GM19372 (cell line): ENCODE results near the gene CCNG1.
"Not testable (repeated sequence)": the region's sequence is repeated elsewhere in the genome, so short reads cannot be mapped to it uniquely, and the experiment has no call there.

Experiments
- ATAC-seq: cut with Tn5 transposase; IDR thresholded peaks from one replicate; pipeline ENCODE4 v1.9.1; 2021; ENCODE audit warnings: mild to moderate bottlenecking, low read depth, moderate library complexity; ENCODE audit not compliant: unreplicated experiment

CCNG1 gene

DNA sequence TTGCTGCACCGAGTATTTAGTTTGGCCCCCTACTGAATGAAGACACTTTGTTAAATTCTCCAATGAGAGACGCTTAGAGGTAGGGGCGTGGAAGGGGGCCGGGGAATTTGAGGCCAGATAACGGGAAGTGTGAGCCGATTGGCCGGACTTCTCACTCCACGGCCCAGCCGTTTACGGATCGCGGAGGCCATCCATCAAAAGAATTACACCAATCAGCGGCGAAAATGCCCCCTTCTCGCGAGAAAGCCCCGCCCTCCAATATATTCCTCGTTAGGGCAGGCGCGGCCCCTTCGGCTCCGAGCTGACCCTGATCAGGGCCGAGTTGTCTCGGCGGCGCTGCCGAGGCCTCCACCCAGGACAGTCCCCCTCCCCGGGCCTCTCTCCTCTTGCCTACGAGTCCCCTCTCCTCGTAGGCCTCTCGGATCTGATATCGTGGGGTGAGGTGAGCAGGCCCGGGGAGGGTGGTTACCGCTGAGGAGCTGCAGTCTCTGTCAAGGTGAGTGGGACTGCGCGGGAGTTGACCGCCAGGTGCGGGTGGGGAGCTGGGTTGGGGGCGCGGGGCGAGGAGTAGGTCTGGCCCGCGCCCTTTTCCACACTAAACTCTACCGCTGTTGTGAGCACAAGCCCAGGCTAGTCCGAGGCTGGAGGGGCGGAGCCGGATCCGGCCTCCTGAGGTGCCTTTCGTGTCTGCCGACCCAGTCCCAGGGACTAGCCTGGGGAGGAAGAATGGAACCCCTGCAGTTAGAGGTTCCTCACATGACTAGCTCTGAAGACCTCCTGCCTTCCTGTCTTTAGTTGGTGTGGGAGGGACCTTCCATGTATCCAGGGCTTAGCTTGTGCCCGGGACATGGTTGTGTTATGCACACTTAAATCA is at the start of gene CCNG1:
Gene CCNG1 (plus strand): TSS at position 287 of the 874 bp plus-strand sequence. CDS start 1,662 bp downstream, outside the sequence.
- ATAC-seq = peak; percentile 94

DNA sequence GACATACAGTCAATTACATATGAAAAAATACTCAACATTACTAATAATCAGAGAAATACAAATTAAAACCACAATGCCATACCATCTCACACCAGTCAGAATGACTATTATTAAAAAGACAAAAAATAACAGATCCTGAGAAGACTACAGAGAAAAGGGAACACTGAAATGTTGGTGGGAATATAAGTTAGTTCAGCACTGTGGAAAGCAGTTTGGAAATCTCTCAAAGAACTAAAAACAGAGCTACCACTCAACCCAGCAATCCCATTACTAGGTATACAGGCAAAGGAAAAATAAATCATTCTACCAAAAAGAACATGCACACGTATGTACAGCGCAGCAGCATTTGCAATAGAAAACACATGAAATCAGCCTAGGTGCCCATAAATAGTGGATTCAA is 41.6 kb upstream of the CCNG1 start:
- ATAC-seq = no peak

DNA sequence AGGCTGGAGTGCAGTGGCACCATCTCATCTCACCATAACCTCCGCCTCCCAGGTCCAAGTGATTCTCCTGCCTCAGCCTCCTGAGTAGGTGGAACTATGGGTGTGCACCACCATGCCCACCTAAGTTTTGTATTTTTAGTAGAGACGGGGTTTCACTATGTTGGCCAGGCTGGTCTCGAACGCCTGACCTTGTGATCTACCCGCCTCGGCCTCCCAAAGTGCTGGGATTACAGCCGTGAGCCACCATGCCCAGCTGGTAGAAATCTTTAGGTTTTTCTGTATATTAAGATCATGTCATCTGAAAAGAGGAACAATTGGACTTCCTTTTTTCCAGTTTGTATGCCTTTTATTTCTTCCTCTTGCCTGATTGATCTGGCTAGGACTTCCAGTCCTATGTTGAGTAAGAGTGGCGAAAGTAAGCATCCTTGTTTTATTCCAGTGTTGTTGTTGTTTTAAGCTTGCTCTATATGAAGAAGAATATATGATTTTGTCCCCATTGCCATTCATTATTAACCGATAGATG is 40.5 kb upstream of the CCNG1 start:
- not testable (repeated sequence) for ATAC-seq

DNA sequence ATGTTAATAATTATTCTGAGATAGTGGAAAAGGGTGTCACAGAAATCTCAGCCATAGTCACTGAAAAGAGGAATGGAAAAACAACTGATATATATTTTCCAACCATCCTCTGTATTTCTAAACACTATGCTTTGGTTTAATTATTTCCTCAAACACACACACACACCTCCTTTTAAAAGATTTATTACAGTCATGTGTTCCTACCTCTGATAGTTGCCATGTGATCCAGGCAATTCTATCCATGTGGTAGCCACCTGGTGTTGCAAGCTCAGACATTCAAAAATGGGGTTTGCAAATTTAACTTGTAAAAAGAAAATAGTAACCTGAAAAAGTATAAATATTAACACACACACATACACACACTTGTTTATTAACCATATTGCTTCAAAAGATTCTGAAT is 40.0 kb upstream of the CCNG1 start:
- ATAC-seq = no peak

- no peak for ATAC-seq
Measured at GRCh38 chr5:163399923-163400322, 37.5 kb upstream of the CCNG1 start.

DNA sequence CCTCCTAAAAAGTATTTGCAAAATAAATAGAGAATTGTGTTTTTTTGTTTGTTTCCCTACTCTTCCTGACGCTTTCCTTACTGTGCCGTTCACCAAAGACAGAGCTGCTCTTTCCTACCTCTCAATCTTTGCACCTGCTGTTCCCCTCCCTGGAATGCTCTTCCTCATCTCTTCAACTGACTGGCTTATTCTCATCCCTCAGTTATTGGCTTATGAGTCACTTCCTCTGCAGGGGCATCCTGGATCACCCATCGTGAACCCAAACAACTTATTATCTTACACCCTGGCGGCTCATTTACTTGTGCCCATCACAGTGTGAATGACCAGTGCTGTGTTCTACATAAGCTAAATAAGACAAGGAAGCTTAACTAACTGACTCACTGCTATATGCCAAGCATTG is 36.1 kb upstream of the CCNG1 start:
- no peak for ATAC-seq

GRCh38 chr5:163402007-163402406 is 35.4 kb upstream of the CCNG1 start:
- ATAC-seq = no peak

- ATAC-seq = no peak
Measured at GRCh38 chr5:163404364-163405173, 32.8 kb upstream of the CCNG1 start.

GRCh38 chr5:163407034-163407655 is 30.2 kb upstream of the CCNG1 start:
- peak; percentile 78 for ATAC-seq

DNA sequence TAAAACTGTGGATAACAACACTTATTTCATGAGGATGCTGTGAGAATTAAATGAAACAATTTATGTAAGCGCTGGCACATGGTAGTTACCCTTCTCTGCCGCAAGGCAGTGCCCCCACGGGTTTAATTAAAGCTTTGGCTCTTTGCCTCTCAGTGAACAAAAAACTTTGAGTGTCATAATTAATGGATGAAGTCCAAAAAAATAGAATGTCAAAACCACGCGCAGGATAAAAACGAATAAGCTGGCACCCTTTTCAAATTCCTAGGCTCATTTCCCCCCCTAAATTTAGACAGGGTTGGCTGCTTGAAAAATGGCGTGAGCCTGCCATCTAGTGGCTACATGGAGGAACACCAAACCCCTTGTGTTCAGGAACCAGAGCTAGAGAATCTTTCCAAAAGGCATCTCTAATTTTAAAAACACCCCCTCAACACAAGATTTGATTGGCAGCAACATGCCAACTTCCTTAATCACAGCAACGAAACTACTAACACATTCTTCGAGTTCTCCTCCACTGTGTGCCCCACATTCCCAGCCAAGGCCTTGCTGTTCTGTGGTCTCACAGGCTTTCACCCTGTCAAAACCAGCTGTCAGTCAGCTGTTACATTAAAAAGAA is 29.0 kb upstream of the CCNG1 start:
- ATAC-seq = peak; percentile 62

DNA sequence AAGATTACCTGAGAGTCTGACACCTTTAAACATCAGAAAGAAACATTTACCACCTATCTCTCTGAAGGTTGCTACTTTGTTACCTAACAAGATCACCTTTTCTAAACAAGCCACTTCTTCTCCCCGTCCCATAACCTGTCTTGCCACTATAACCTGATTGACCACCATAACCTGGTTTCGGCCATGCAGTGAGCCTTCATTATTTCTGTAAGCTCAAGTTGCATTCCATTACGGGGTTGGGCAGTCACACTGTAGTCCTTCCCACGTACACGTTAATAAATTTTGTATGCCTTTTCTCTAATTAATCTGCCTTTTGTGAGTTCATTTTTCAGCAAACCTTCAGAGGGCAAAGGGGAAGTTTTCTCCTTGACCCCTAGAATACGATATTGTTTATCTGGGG is 28.0 kb upstream of the CCNG1 start:
- no peak for ATAC-seq

DNA sequence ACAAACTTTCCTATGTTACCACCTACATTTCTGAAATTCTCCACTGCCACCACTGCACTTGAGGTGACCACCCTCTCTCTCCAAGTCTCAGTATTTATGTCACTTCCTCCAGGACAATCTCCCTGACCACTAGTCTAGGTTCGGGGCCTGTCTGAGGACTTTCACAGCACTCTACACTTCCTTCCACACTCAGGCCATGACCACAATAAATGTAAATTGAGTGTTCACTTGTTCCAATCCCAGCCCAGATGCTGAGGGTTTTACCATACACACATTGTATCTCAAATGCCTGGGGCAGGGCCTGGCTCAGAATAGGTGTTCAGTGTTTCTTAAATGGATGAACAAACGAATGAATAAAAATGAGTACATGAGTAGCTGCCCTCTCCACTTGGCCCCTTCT is 26.9 kb upstream of the CCNG1 start:
- ATAC-seq = no peak

DNA sequence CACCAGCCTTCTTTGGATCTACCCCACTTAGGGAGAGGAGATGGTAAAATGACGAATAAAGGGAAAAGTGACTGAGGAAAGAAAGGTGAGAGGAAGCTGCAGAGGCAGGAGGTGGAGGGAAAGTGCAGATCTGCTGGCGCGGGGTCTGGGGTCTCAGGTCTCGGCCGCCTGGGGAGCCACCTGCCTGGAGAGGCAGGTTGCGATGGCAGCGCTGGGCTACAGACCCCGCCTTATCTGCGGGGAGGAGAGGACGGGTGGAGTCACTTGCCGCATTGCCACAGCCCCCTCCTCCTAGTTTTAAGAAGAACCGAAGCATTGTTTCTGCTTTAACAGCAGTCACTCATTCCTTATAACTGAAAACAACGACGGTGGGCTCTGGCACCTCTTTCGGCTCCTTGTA is 21.7 kb upstream of the CCNG1 start:
- ATAC-seq = not testable (repeated sequence)

DNA sequence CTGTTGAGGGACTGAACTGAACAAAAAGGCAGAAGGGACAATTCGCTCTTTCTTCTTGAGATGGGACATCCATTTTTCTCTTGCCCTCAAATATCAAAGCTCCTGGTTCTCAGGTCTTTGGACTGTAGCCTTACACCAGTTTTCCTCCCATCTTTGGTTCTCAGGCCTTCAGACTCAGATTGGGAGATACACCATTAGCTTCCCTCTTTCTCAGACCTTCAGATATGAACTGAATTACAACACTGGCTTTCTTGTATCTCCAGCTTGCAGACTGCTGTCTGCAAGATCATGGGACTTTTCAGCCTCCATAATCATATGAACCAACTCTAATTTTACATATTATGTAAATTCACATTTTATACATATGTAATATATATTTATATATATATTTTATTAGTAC is 12.6 kb upstream of the CCNG1 start:
- ATAC-seq = no peak

GRCh38 chr5:163426128-163426527 is 11.3 kb upstream of the CCNG1 start:
- ATAC-seq = not testable (repeated sequence)

DNA sequence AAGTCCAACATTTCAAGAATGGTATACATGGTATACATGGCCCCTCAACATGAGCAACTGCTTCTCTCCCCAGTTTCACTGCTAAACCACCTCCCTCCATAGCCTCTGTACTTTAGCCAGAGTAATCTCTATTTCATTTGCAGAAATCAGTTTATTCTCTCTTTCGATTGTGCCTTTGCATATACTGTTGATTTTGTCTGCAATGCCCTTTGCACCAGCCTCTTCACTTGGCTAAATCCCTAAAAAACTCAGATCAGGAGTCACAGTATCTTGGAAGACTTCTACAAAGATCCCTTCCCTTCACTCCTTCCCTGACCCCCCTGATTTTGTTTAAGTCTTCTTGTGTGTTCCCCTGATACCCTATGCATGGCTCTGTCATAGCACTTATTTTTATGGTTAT is 4.9 kb upstream of the CCNG1 start:
- ATAC-seq = no peak

DNA sequence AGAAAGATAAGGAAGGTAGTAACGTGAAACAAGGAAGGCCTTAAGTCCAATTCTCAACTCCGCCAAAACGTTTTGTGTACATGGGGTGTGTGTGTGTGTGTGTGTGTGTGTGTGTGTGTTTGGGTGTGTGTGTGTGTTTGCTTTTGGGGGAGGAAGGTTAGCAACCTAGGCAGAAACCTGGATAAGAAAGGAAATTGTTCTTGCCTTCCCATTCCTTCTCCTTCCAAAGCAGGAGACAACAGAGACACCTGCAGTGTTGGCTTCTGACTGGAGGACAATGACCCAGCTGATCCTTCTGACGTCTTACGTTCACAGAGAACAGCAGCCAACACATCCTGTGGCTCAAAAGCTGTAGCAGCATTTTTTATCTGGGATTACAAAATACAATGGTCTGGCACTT is 4.1 kb upstream of the CCNG1 start:
- no peak for ATAC-seq

- ATAC-seq = no peak
Measured at GRCh38 chr5:163434401-163434866, 3.0 kb upstream of the CCNG1 start.

- ATAC-seq = no peak
Measured at GRCh38 chr5:163436515-163436914, 880 bp upstream of the CCNG1 start.

DNA sequence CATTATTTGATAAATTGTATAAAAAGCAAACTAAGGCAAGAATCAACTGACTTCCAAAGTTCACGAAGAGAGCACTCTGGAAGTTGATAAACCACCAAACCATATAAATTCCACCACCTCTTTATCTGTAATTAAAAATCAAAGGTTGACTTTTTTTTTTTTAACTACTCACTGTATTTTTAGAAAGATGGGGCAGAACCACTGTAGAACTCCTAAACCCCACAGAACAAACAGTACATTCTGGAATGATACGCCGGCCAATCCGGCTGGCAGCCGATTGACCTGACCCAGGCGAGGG is 435 bp upstream of the CCNG1 start:
- ATAC-seq = no peak

DNA sequence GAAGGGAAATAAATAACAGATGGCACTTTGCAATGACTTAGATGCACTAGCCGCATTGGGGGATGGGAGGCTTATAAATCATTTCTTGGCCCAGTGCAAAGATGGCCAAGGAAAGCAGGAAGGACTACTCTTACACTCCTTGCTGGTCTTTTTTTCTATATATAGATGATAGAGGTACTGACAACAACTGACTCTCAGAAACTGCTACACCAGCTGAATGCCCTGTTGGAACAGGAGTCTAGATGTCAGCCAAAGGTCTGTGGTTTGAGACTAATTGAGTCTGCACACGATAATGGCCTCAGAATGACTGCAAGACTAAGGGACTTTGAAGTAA is 1.7 kb downstream of the CCNG1 start:
- ATAC-seq = no peak
